ENCODE measurements around the gene SKIC8.

Gene SKIC8

GRCh38 chr15:78272316-78272715 lies 27.1 kb downstream of the SKIC8 start:
- no peak for DNase-seq
- Histone ChIP-seq H3K27me3 (replicated peaks; ENCODE audit: control insufficient read depth, insufficient read depth, low read length, poor library complexity, severe bottlenecking) (no peaks in the 10 kb centered on the region), H3K36me3 (ENCODE audit: control insufficient read depth, insufficient read depth, low read length) (peaks cover 21% of the 10 kb centered on the region), H3K27ac (ENCODE audit: insufficient read depth, low read length, poor library complexity, severe bottlenecking) (no peak overlapping the region), H3K9me3 (ENCODE audit: control insufficient read depth, low read length) (no peaks in the 10 kb centered on the region), H3K4me3 (ENCODE audit: insufficient read depth, low read depth, low read length, poor library complexity, severe bottlenecking) (no peak overlapping the region), H3K4me1 (ENCODE audit: control insufficient read depth, insufficient read depth, low read length, poor library complexity, severe bottlenecking) (no peaks in the 10 kb centered on the region)

- Histone ChIP-seq H3K36me3 (ENCODE audit: control insufficient read depth, insufficient read depth, low read length) (peaks cover 5% of the 10 kb centered on the region), H3K27ac (ENCODE audit: insufficient read depth, low read length, poor library complexity, severe bottlenecking) (no peak overlapping the region), H3K4me3 (ENCODE audit: insufficient read depth, low read depth, low read length, poor library complexity, severe bottlenecking) (no peak overlapping the region), H3K9me3 (ENCODE audit: control insufficient read depth, low read length) (no peaks in the 10 kb centered on the region), H3K4me1 (ENCODE audit: control insufficient read depth, insufficient read depth, low read length, poor library complexity, severe bottlenecking) (no peaks in the 10 kb centered on the region), H3K27me3 (replicated peaks; ENCODE audit: control insufficient read depth, insufficient read depth, low read length, poor library complexity, severe bottlenecking) (no peaks in the 10 kb centered on the region)
- DNase-seq: no peak
Measured at GRCh38 chr15:78266806-78267205, 32.6 kb downstream of the SKIC8 start.

GRCh38 chr15:78266229-78266628 lies 33.2 kb downstream of the SKIC8 start:
- no peak overlapping the region for H3K27ac ChIP-seq (ENCODE audit: insufficient read depth, low read length, poor library complexity, severe bottlenecking)
- no peaks in the 10 kb centered on the region for H3K9me3 ChIP-seq (ENCODE audit: control insufficient read depth, low read length)
- no peaks in the 10 kb centered on the region for H3K4me1 ChIP-seq (ENCODE audit: control insufficient read depth, insufficient read depth, low read length, poor library complexity, severe bottlenecking)
- no peaks in the 10 kb centered on the region for H3K36me3 ChIP-seq (ENCODE audit: control insufficient read depth, insufficient read depth, low read length)
- no peak overlapping the region for H3K4me3 ChIP-seq (ENCODE audit: insufficient read depth, low read depth, low read length, poor library complexity, severe bottlenecking)
- DNase-seq: no peak
- H3K27me3 ChIP-seq (replicated peaks; ENCODE audit: control insufficient read depth, insufficient read depth, low read length, poor library complexity, severe bottlenecking): no peaks in the 10 kb centered on the region

GRCh38 chr15:78265752-78266224 lies 33.6 kb downstream of the SKIC8 start:
- DNase-seq: no peak
- no peak overlapping the region for H3K27ac ChIP-seq (ENCODE audit: insufficient read depth, low read length, poor library complexity, severe bottlenecking)

GRCh38 chr15:78265137-78265460 lies 34.3 kb downstream of the SKIC8 start:
- Histone ChIP-seq H3K4me3 (ENCODE audit: insufficient read depth, low read depth, low read length, poor library complexity, severe bottlenecking) (peak overlapping the region; percentile 73), H3K4me1 (ENCODE audit: control insufficient read depth, insufficient read depth, low read length, poor library complexity, severe bottlenecking) (no peaks in the 10 kb centered on the region), H3K36me3 (ENCODE audit: control insufficient read depth, insufficient read depth, low read length) (no peaks in the 10 kb centered on the region), H3K27me3 (replicated peaks; ENCODE audit: control insufficient read depth, insufficient read depth, low read length, poor library complexity, severe bottlenecking) (no peaks in the 10 kb centered on the region), H3K27ac (ENCODE audit: insufficient read depth, low read length, poor library complexity, severe bottlenecking) (peak overlapping the region; percentile 69), H3K9me3 (ENCODE audit: control insufficient read depth, low read length) (no peaks in the 10 kb centered on the region)
- no peak for DNase-seq

More at GRCh38 chr15:78265752-78266224, 33.6 kb downstream of the SKIC8 start:
- no peaks in the 10 kb centered on the region for H3K36me3 ChIP-seq (ENCODE audit: control insufficient read depth, insufficient read depth, low read length)
- no peaks in the 10 kb centered on the region for H3K9me3 ChIP-seq (ENCODE audit: control insufficient read depth, low read length)
- H3K27me3 ChIP-seq (replicated peaks; ENCODE audit: control insufficient read depth, insufficient read depth, low read length, poor library complexity, severe bottlenecking): no peaks in the 10 kb centered on the region
- H3K4me3 ChIP-seq (ENCODE audit: insufficient read depth, low read depth, low read length, poor library complexity, severe bottlenecking): peak overlapping the region; percentile 6
- no peaks in the 10 kb centered on the region for H3K4me1 ChIP-seq (ENCODE audit: control insufficient read depth, insufficient read depth, low read length, poor library complexity, severe bottlenecking)

GRCh38 chr15:78264304-78265136 lies 34.9 kb downstream of the SKIC8 start, which contains the start of gene DNAJA4:
DNAJA4 (plus strand) TSS chr15:78264562; CDS start chr15:78264764, 202 bp downstream.
- Histone ChIP-seq H3K4me3 (ENCODE audit: insufficient read depth, low read depth, low read length, poor library complexity, severe bottlenecking) (peak within 1 kb of the TSS; percentile 73), H3K4me1 (ENCODE audit: control insufficient read depth, insufficient read depth, low read length, poor library complexity, severe bottlenecking) (no peaks in the 10 kb centered on the region), H3K27me3 (replicated peaks; ENCODE audit: control insufficient read depth, insufficient read depth, low read length, poor library complexity, severe bottlenecking) (no peaks in the 10 kb centered on the region), H3K27ac (ENCODE audit: insufficient read depth, low read length, poor library complexity, severe bottlenecking) (peak within 1 kb of the TSS; percentile 69), H3K36me3 (ENCODE audit: control insufficient read depth, insufficient read depth, low read length) (no peaks in the 10 kb centered on the region), H3K9me3 (ENCODE audit: control insufficient read depth, low read length) (no peaks in the 10 kb centered on the region)
- DNase-seq: peak; percentile 44 to 56 (median 52)

- DNase-seq: no peak
- Histone ChIP-seq H3K36me3 (ENCODE audit: control insufficient read depth, insufficient read depth, low read length) (no peaks in the 10 kb centered on the region), H3K4me1 (ENCODE audit: control insufficient read depth, insufficient read depth, low read length, poor library complexity, severe bottlenecking) (no peaks in the 10 kb centered on the region), H3K27me3 (replicated peaks; ENCODE audit: control insufficient read depth, insufficient read depth, low read length, poor library complexity, severe bottlenecking) (no peaks in the 10 kb centered on the region), H3K27ac (ENCODE audit: insufficient read depth, low read length, poor library complexity, severe bottlenecking) (peak overlapping the region; percentile 47), H3K4me3 (ENCODE audit: insufficient read depth, low read depth, low read length, poor library complexity, severe bottlenecking) (peak overlapping the region; percentile 57), H3K9me3 (ENCODE audit: control insufficient read depth, low read length) (no peaks in the 10 kb centered on the region)
Measured at GRCh38 chr15:78263907-78264303, 35.5 kb downstream of the SKIC8 start.

GRCh38 chr15:78263351-78263781 lies 36.0 kb downstream of the SKIC8 start:
- Histone ChIP-seq H3K9me3 (ENCODE audit: control insufficient read depth, low read length) (no peaks in the 10 kb centered on the region), H3K4me3 (ENCODE audit: insufficient read depth, low read depth, low read length, poor library complexity, severe bottlenecking) (no peak overlapping the region), H3K4me1 (ENCODE audit: control insufficient read depth, insufficient read depth, low read length, poor library complexity, severe bottlenecking) (no peaks in the 10 kb centered on the region), H3K36me3 (ENCODE audit: control insufficient read depth, insufficient read depth, low read length) (no peaks in the 10 kb centered on the region), H3K27ac (ENCODE audit: insufficient read depth, low read length, poor library complexity, severe bottlenecking) (no peak overlapping the region), H3K27me3 (replicated peaks; ENCODE audit: control insufficient read depth, insufficient read depth, low read length, poor library complexity, severe bottlenecking) (no peaks in the 10 kb centered on the region)
- no peak for DNase-seq

GRCh38 chr15:78261062-78261461 lies 38.3 kb downstream of the SKIC8 start:
- Histone ChIP-seq H3K9me3 (ENCODE audit: control insufficient read depth, low read length) (no peaks in the 10 kb centered on the region), H3K27ac (ENCODE audit: insufficient read depth, low read length, poor library complexity, severe bottlenecking) (no peak overlapping the region), H3K4me1 (ENCODE audit: control insufficient read depth, insufficient read depth, low read length, poor library complexity, severe bottlenecking) (no peaks in the 10 kb centered on the region), H3K4me3 (ENCODE audit: insufficient read depth, low read depth, low read length, poor library complexity, severe bottlenecking) (no peak overlapping the region), H3K36me3 (ENCODE audit: control insufficient read depth, insufficient read depth, low read length) (no peaks in the 10 kb centered on the region), H3K27me3 (replicated peaks; ENCODE audit: control insufficient read depth, insufficient read depth, low read length, poor library complexity, severe bottlenecking) (no peaks in the 10 kb centered on the region)
- DNase-seq: no peak

GRCh38 chr15:78260489-78260888 lies 38.9 kb downstream of the SKIC8 start:
- no peaks in the 10 kb centered on the region for H3K36me3 ChIP-seq (ENCODE audit: control insufficient read depth, insufficient read depth, low read length)
- no peaks in the 10 kb centered on the region for H3K27me3 ChIP-seq (replicated peaks; ENCODE audit: control insufficient read depth, insufficient read depth, low read length, poor library complexity, severe bottlenecking)
- H3K4me1 ChIP-seq (ENCODE audit: control insufficient read depth, insufficient read depth, low read length, poor library complexity, severe bottlenecking): no peaks in the 10 kb centered on the region
- H3K27ac ChIP-seq (ENCODE audit: insufficient read depth, low read length, poor library complexity, severe bottlenecking): no peak overlapping the region
- H3K4me3 ChIP-seq (ENCODE audit: insufficient read depth, low read depth, low read length, poor library complexity, severe bottlenecking): no peak overlapping the region
- DNase-seq: no peak
- H3K9me3 ChIP-seq (ENCODE audit: control insufficient read depth, low read length): no peaks in the 10 kb centered on the region
